PC-9 (cell line): ENCODE data around the gene ADIRF.

Experiments used
- CTCF ChIP-seq: fragments of 200-600 bp; sonication (generic); conservative IDR thresholded peaks from 2 replicates; pipeline ENCODE4 v1.6.1; 2017; ENCODE audit warnings: mixed run types, antibody characterized with exemption, mild to moderate bottlenecking, moderate library complexity
- EZH2 ChIP-seq: fragments of 200-600 bp; sonication (generic); IDR thresholded peaks from 2 replicates; pipeline ENCODE4 v1.8.0; 2017; ENCODE audit warnings: antibody characterized with exemption, low read depth

DNA sequence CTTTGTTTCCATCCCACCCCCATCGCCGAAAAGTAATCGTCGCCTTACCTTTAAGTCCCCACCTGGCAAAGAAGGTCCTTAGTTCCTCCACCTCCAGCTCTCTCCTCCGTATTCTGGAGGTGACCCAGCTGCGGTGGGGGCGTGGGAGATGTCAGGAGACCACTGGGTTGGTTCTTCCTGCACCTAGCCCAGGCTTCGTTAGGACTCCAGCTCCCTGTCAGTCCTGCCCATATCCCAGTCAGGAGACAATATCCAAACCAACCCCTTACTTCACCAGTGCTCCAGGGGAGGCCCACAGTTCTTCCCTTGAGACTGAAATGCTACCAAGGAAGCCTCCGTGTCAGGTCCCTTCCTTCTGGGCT lies 693 bp downstream of the ADIRF start:
- TF ChIP-seq CTCF, result no peak
- TF ChIP-seq EZH2, result no peak
